Thyroid gland (tissue), 4 donors: ENCODE measurements around the gene ADAM33. TPM values are rescaled to one million over a fixed set of nuclear protein-coding genes. Genes with fewer than 3 reads are reported as not detected.

ENCODE experiments used
- DNase-seq, 2 donors: peaks; one replicate each; pipeline ENCODE4 v3.0.0-alpha.2; 2019
- H3K27ac ChIP-seq, 3 donors: fragments of 200-600 bp; sonication (generic); 1 replicate in 2 of 3; 2 replicates in 1 of 3; pipeline ENCODE4 v1.5.1; 2016 to 2019; ENCODE audit warnings: mild to moderate bottlenecking in 1 of 3, moderate library complexity in 1 of 3
- H3K27me3 ChIP-seq: fragments of 200-600 bp; sonication (generic); one replicate; pipeline ENCODE4 v1.5.1; 2019
- H3K36me3 ChIP-seq, 2 donors: fragments of 200-600 bp; sonication (generic); one replicate each; pipeline ENCODE4 v1.5.1; 2016 to 2019
- H3K4me1 ChIP-seq, 2 donors: fragments of 200-600 bp; sonication (generic); one replicate each; pipeline ENCODE4 v1.5.1; 2017 to 2019
- H3K4me3 ChIP-seq, 3 donors: fragments of 200-600 bp; sonication (generic); replicated peaks in 1 of 3; 1 replicate in 2 of 3; 2 replicates in 1 of 3; pipeline ENCODE4 v1.5.1; 2016; ENCODE audit warnings: mild to moderate bottlenecking in 1 of 3
- H3K9me3 ChIP-seq: fragments of 200-600 bp; sonication (generic); one replicate; pipeline ENCODE4 v1.5.1; 2017
- POLR2A ChIP-seq, 2 donors: fragments of 450-650 bp; IDR thresholded peaks; one replicate each; pipeline ENCODE4 v1.6.1; 2017; ENCODE audit warnings: antibody characterized with exemption in 2 of 2, mild to moderate bottlenecking in 2 of 2, moderate library complexity in 1 of 2
- WGBS, 2 donors: methylation state at CpG; one replicate each; pipeline ENCODE4 v1.1.5; 2017; 5-methylcytosine and 5-hydroxymethylcytosine counted together
- intact Hi-C: fragments of 100-400 bp; cut with DNase I; formaldehyde crosslinking; loops from one replicate; pipeline ENCODE4 v1.15.1; 2023
- total RNA-seq, 4 donors: library from RNA; depleted of rRNA; stranded (reverse); fragments of >200 nt; gene quantifications; one replicate each; pipeline ENCODE4 v1.2.3, GENCODE V29; 2016
- TF ChIP-seq, protein P1 (sequence below), 6 experiments: fragments of 200-600 bp in 3 of 6; fragments of 450-650 bp in 3 of 6; sonication (generic) in 3 of 6; IDR thresholded peaks; one replicate each; pipeline ENCODE4 v1.5.1; 2016 to 2019; ENCODE audit warnings: antibody characterized with exemption in 6 of 6, mild to moderate bottlenecking in 2 of 6, inconsistent platforms in 1 of 6, moderate library complexity in 1 of 6

The ADAM33 gene
- total RNA-seq, 4 donors from 2014 or later: 9.1 to 24.5 (median 12.6) TPM

DNA sequence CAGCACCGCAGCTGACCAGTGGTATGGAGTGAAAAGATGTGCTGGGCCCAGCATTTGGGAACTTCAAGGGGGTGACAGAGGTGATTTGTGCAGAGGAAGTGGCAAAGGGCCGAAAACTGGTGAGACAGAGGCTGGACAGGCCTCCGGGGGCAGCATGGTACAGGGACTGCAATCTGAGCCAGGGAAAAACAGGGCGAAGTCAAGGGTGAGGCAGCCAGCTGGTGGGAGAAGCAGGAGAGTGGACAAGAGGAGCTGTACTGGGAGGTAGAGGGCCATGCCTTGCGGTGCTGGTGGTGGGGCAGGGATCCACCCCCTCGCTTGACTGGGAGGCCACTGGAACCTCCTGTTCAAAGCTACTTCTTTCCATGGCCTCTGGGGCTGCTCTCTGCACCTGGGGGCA, 11.3 kb downstream of the ADAM33 start:
- H3K9me3 ChIP-seq: no peaks in the 10 kb centered on the region
- H3K27me3 ChIP-seq: no peaks in the 10 kb centered on the region
- H3K4me1 ChIP-seq: peaks cover 5 to 8% of the 10 kb centered on the region in 2 donors
- H3K4me3 ChIP-seq: no peak overlapping the region
- intact Hi-C loops: loop anchor here (10.0 kb wide), 1 partner anchor 414 kb away; no protein-coding TSS in a partner anchor
- DNase-seq: no peak
- TF ChIP-seq, protein P1, sequence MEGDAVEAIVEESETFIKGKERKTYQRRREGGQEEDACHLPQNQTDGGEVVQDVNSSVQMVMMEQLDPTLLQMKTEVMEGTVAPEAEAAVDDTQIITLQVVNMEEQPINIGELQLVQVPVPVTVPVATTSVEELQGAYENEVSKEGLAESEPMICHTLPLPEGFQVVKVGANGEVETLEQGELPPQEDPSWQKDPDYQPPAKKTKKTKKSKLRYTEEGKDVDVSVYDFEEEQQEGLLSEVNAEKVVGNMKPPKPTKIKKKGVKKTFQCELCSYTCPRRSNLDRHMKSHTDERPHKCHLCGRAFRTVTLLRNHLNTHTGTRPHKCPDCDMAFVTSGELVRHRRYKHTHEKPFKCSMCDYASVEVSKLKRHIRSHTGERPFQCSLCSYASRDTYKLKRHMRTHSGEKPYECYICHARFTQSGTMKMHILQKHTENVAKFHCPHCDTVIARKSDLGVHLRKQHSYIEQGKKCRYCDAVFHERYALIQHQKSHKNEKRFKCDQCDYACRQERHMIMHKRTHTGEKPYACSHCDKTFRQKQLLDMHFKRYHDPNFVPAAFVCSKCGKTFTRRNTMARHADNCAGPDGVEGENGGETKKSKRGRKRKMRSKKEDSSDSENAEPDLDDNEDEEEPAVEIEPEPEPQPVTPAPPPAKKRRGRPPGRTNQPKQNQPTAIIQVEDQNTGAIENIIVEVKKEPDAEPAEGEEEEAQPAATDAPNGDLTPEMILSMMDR (IDR thresholded peaks at IDR 0.05): no peak
- H3K27ac ChIP-seq: no peak overlapping the region
- H3K36me3 ChIP-seq: no peaks in the 10 kb centered on the region
- 53 to 64% methylated on average over 6 of the region's 6 CpGs for WGBS, 2 donors

DNA sequence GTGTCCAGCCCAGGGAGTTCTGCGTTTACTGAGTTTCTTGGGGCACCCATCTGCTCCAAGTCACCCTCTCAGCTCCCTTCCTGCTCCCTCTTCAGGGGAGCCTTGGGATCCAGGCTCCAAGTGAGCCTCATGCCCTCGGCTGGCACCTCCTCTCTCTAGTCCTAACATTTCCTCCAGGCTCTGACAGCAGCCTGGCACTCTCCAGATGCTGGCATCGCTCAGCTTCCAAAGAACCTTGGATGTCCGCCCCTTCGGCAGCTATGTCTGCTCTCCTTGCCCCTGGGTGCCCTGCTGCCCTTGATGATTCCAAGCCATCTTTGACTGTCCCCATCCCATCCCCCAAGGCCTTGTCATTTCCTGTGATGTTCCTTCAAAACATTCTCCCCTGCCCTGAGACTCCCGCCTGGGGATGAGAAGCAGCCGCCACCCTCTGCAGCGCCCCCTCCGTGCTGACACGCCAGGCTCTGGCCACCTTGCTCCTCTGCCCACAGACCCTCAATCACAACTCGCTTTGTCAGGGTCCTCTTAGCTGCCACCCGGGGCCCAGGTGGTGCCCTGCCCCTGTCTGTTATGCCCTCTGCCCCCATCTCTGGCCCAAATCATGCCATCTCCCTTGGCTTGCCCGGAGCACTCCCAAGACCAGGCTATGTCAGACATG, 12.0 kb downstream of the ADAM33 start:
- H3K36me3 ChIP-seq: no peaks in the 10 kb centered on the region
- WGBS, 2 donors: 86 to 93% methylated on average over 13 of the region's 13 CpGs
- no peak for TF ChIP-seq POLR2A (IDR thresholded peaks at IDR 0.05)
- TF ChIP-seq, protein P1 (IDR thresholded peaks at IDR 0.05): no peak

DNA sequence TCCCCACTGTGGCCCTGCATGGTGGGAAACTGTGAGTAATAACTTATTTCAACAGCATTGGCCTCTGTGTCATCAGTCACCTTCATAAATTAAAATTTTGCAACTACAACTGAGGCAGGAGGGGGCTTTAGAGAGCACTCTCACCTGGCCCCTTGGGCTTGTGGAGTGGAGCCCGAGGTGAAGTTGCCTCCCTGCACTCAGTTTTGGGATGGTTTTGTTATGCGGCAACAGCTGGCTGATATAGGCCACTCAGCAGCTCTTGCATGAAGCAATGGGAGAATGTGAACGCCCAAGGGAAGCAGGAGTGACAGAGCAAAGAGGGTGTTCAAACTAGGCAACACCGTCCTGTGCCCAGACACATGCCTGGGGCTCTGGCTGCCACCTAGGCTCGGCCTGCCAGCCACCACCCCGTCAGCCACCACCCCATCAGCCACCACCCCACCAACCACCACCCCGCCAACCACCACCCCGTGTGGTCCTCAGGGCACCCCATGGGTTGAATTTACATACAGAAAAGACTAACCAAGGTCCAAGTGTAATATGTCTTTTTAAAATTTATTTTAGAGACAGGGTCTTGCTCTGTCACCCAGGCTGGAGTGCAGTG, 14.3 kb downstream of the ADAM33 start:
- WGBS, 2 donors: 88 to 95% methylated on average over 8 of the region's 8 CpGs
- intact Hi-C loops: no loop called here
- H3K36me3 ChIP-seq: no peaks in the 10 kb centered on the region
- no peak overlapping the region for H3K4me3 ChIP-seq
- H3K4me1 ChIP-seq: peaks cover 5 to 7% of the 10 kb centered on the region in 2 donors
- H3K9me3 ChIP-seq: no peaks in the 10 kb centered on the region
- no peak overlapping the region for H3K27ac ChIP-seq
- no peak for TF ChIP-seq POLR2A (IDR thresholded peaks at IDR 0.05)
- TF ChIP-seq, protein P1 (IDR thresholded peaks at IDR 0.05): no peak
- no peaks in the 10 kb centered on the region for H3K27me3 ChIP-seq
- DNase-seq: no peak

More for the DNA sequence above, 12.0 kb downstream of the ADAM33 start:
- Histone ChIP-seq H3K27me3 (no peaks in the 10 kb centered on the region), H3K4me3 (no peak overlapping the region), H3K9me3 (no peaks in the 10 kb centered on the region), H3K27ac (no peak overlapping the region), H3K4me1 (peaks cover 5 to 8% of the 10 kb centered on the region in 2 donors)
- DNase-seq: no peak
- intact Hi-C loops: loop anchor here (10.0 kb wide), 1 partner anchor 415 kb away; no protein-coding TSS in a partner anchor

DNA sequence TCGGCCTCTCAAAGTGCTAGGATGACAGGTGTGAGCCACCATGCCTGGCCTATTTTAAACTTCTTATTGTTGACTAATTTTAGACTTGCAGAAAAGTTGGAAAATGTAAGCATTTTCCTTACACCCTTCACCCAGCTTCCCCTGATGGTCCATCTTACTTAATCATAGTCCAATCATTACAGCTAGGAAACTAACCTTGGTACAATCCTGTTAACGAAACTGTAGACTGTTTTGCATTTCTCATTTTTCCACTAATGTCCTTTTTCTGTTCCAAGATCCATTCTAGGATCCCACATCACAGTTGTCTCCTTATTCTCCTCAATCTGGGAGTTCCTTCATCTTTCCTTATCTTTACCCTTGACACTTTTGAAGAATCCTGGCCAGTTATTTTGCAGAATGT, 18.0 kb downstream of the ADAM33 start:
- no peaks in the 10 kb centered on the region for H3K9me3 ChIP-seq
- H3K27ac ChIP-seq: no peak overlapping the region
- DNase-seq: no peak
- no peaks in the 10 kb centered on the region for H3K27me3 ChIP-seq
- H3K36me3 ChIP-seq: no peaks in the 10 kb centered on the region
- intact Hi-C loops: no loop called here
- TF ChIP-seq POLR2A (IDR thresholded peaks at IDR 0.05): no peak
- TF ChIP-seq, protein P1 (IDR thresholded peaks at IDR 0.05): no peak
- no peak overlapping the region for H3K4me3 ChIP-seq
- H3K4me1 ChIP-seq: peaks cover 5 to 18% of the 10 kb centered on the region in 2 donors
- 90 to 93% methylated on average over 2 of the region's 2 CpGs for WGBS, 2 donors

DNA sequence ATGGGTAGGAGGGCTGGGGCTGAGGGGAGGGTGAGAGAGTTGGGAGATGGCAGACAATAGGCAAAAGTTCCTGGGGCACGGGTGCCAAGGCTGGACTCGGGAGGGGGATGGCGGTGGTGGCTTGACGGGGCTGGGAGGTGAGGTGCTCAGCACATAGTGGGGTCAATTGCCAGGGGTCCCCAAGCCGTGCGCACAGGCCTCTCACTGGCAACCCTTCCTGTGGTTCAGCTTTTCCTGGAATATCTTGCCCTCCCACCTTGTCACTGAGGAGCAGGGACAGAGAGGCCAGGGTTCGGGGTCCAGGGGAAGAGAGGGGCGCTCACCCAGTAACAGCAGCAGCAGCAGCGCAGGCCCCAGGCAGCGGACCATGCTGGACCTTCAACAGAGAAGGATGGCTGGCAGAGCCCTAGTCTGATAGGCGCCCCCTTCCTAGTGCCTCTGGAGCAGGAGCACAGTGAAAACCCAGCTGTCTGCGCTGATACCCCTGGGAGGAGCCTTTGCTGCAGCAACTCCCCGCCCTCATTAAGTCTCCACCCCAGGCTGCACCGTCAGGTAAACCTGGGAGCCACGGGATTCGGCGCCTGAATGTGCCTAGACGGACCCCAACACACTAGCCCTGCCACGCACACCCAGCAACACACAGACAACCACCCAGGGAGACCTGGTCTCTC, 18.6 kb downstream of the ADAM33 start, which contains the start of gene GFRA4:
Gene GFRA4 (minus strand): TSS at position 369 of the 671 bp plus-strand sequence. CDS start 0 bp downstream, at position 369.
- 71 to 82% methylated on average over 17 of the region's 19 CpGs for WGBS, 2 donors
- no peaks in the 10 kb centered on the region for H3K36me3 ChIP-seq
- no peaks in the 10 kb centered on the region for H3K9me3 ChIP-seq
- peaks cover 5 to 18% of the 10 kb centered on the region in 2 donors for H3K4me1 ChIP-seq
- TF ChIP-seq, protein P1 (IDR thresholded peaks at IDR 0.05): no peak
- no peak for TF ChIP-seq POLR2A (IDR thresholded peaks at IDR 0.05)
- no peak within 1 kb of the TSS for H3K4me3 ChIP-seq
- intact Hi-C loops: no loop called here
- DNase-seq: no peak
- no peaks in the 10 kb centered on the region for H3K27me3 ChIP-seq
- H3K27ac ChIP-seq: no peak within 1 kb of the TSS
